Measurements from ENCODE around the gene PTPRE.

Gene PTPRE

DNA sequence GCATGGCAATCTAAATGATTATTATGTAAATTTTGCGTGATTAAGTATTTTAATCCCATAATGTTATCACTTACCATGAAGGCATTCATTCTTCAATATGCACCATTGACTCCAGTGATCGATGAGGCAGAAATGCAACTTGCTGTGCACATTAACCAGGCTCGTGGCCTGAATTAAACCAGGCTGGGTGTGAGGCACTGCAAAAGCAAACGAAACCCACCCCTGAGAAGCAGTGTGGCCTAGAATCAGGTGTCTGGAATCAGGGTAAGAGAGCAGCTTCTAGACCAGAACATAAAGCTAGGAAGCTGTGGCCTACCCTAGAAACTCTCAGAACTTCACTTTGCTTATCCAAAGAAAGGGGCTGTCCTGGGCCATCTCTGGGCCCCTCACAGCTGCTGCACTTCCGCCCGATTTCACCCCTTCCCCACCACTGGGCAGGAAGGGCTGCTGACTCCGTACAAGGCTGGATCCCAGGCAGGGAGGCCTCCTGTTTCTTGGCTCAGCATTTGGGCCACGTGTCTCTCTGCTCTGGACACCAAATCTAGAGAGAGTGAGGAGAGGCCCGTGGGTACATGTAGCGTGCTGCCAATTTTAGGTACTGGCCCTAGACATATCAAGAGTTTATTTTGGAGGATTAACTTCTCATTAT, 4.4 kb downstream of the PTPRE start:
- no peak for TF ChIP-seq POLR2AphosphoS5 (IDR thresholded peaks at IDR 0.05; ENCODE audit: low read depth, low read length)
- no peak for TF ChIP-seq TAF1 (IDR thresholded peaks at IDR 0.05; ENCODE audit: low read depth, low read length)
- no peak for TF ChIP-seq PAX5 (IDR thresholded peaks at IDR 0.05; ENCODE audit: insufficient read depth, low read length, severe bottlenecking)
- no peak for TF ChIP-seq POLR2A (IDR thresholded peaks at IDR 0.05; ENCODE audit: low read depth, low read length)
- TF ChIP-seq POU2F2 (IDR thresholded peaks at IDR 0.05; ENCODE audit: low read depth, low read length), result no peak
- no peak for TF ChIP-seq SPI1 (IDR thresholded peaks at IDR 0.05; ENCODE audit: low read depth, low read length)
- DNase-seq (ENCODE audit: insufficient read length, low spot score), result no peak
- FAIRE-seq, result no peak

GRCh38 chr10:127911867-127912257, 5.0 kb downstream of the PTPRE start:
- FAIRE-seq (no peak), DNase-seq (ENCODE audit: insufficient read length, low spot score) (no peak)
- TF ChIP-seq PAX5 (IDR thresholded peaks at IDR 0.05; ENCODE audit: insufficient read depth, low read length, severe bottlenecking) (no peak), SPI1 (IDR thresholded peaks at IDR 0.05; ENCODE audit: low read depth, low read length) (no peak), POU2F2 (IDR thresholded peaks at IDR 0.05; ENCODE audit: low read depth, low read length) (no peak), POLR2AphosphoS5 (IDR thresholded peaks at IDR 0.05; ENCODE audit: low read depth, low read length) (no peak), POLR2A (IDR thresholded peaks at IDR 0.05; ENCODE audit: low read depth, low read length) (no peak), TAF1 (IDR thresholded peaks at IDR 0.05; ENCODE audit: low read depth, low read length) (no peak)

DNA sequence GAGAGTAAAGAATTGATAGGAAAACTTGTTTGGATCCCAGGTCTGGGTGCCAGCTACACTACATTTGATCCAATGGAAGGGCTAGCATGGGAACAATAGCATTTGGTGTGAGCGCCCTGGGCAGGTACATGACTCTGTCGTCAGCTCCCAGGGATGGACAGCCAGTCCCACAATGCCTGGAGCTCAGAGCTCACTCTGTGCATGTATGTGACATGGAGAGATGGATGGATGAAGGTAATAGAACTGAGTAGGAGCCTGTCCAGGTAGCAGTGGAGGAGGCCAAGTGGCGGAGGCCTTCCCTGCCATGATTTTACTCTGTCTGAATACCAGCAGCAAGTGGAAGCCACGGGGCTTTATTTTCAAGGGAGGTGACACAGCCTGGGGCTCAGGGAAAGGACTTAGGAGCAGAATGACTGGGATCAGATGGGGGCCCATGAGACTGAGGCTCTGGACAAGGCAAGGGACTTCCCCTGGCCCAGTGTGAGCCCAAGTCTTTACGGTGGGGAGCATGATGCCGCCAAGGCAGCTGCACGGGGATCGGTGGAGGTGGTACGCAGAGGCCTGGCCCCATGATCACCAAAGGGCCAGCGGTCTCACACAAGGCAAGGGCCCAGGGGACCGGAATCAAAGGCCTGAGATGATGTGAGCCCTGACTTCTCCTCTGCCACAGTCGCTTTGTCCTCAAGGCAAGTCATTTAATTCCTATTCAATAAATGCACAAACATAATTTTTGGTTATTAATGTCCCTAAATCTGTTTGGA, 5.9 kb downstream of the PTPRE start:
- FAIRE-seq (no peak), DNase-seq (ENCODE audit: insufficient read length, low spot score) (no peak)
- no peak for TF ChIP-seq SPI1 (IDR thresholded peaks at IDR 0.05; ENCODE audit: low read depth, low read length)
- TF ChIP-seq PAX5 (IDR thresholded peaks at IDR 0.05; ENCODE audit: insufficient read depth, low read length, severe bottlenecking), result no peak
- TF ChIP-seq POU2F2 (IDR thresholded peaks at IDR 0.05; ENCODE audit: low read depth, low read length), result no peak
- no peak for TF ChIP-seq TAF1 (IDR thresholded peaks at IDR 0.05; ENCODE audit: low read depth, low read length)
- TF ChIP-seq POLR2AphosphoS5 (IDR thresholded peaks at IDR 0.05; ENCODE audit: low read depth, low read length), result no peak
- no peak for TF ChIP-seq POLR2A (IDR thresholded peaks at IDR 0.05; ENCODE audit: low read depth, low read length)

- DNase-seq (ENCODE audit: insufficient read length, low spot score) (no peak), FAIRE-seq (no peak)
- TF ChIP-seq SPI1 (IDR thresholded peaks at IDR 0.05; ENCODE audit: low read depth, low read length) (no peak), TAF1 (IDR thresholded peaks at IDR 0.05; ENCODE audit: low read depth, low read length) (no peak), PAX5 (IDR thresholded peaks at IDR 0.05; ENCODE audit: insufficient read depth, low read length, severe bottlenecking) (no peak), POU2F2 (IDR thresholded peaks at IDR 0.05; ENCODE audit: low read depth, low read length) (no peak), POLR2A (IDR thresholded peaks at IDR 0.05; ENCODE audit: low read depth, low read length) (no peak), POLR2AphosphoS5 (IDR thresholded peaks at IDR 0.05; ENCODE audit: low read depth, low read length) (no peak)
These were observed 6.5 kb downstream of the PTPRE start for GRCh38 chr10:127913368-127913759.

- FAIRE-seq (no peak), DNase-seq (ENCODE audit: insufficient read length, low spot score) (no peak)
- no peak for TF ChIP-seq POLR2A (IDR thresholded peaks at IDR 0.05; ENCODE audit: low read depth, low read length)
- no peak for TF ChIP-seq PAX5 (IDR thresholded peaks at IDR 0.05; ENCODE audit: insufficient read depth, low read length, severe bottlenecking)
- TF ChIP-seq POLR2AphosphoS5 (IDR thresholded peaks at IDR 0.05; ENCODE audit: low read depth, low read length), result no peak
- no peak for TF ChIP-seq SPI1 (IDR thresholded peaks at IDR 0.05; ENCODE audit: low read depth, low read length)
- no peak for TF ChIP-seq POU2F2 (IDR thresholded peaks at IDR 0.05; ENCODE audit: low read depth, low read length)
- TF ChIP-seq TAF1 (IDR thresholded peaks at IDR 0.05; ENCODE audit: low read depth, low read length), result no peak
These were observed 8.4 kb downstream of the PTPRE start for GRCh38 chr10:127915324-127915723.

DNA sequence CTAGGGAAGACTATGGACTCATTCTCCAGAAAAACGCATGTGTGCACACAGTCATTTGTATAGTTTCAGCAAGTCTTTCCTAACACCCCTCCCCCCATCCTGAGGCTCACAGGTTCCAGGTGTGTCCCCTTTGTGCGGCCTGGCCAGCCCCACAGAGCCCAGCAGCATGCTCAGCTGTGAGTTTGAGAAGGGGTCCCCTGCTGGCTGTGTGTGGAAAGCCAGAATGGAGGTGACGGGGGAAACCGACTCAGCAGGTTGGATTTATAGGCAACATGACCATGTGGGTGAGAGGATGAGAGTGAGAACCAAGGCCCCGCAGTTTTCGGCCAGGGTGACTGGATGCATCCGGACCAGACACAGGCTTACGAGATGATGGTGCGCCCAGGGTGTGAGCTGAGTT, 9.9 kb downstream of the PTPRE start:
- TF ChIP-seq POU2F2 (IDR thresholded peaks at IDR 0.05; ENCODE audit: low read depth, low read length), result no peak
- no peak for TF ChIP-seq TAF1 (IDR thresholded peaks at IDR 0.05; ENCODE audit: low read depth, low read length)
- TF ChIP-seq PAX5 (IDR thresholded peaks at IDR 0.05; ENCODE audit: insufficient read depth, low read length, severe bottlenecking), result no peak
- no peak for TF ChIP-seq POLR2AphosphoS5 (IDR thresholded peaks at IDR 0.05; ENCODE audit: low read depth, low read length)
- TF ChIP-seq SPI1 (IDR thresholded peaks at IDR 0.05; ENCODE audit: low read depth, low read length), result no peak
- TF ChIP-seq POLR2A (IDR thresholded peaks at IDR 0.05; ENCODE audit: low read depth, low read length), result no peak
- FAIRE-seq (no peak), DNase-seq (ENCODE audit: insufficient read length, low spot score) (no peak)

- FAIRE-seq (no peak), DNase-seq (ENCODE audit: insufficient read length, low spot score) (no peak)
- no peak for TF ChIP-seq POLR2A (IDR thresholded peaks at IDR 0.05; ENCODE audit: low read depth, low read length)
- TF ChIP-seq TAF1 (IDR thresholded peaks at IDR 0.05; ENCODE audit: low read depth, low read length), result no peak
- TF ChIP-seq POLR2AphosphoS5 (IDR thresholded peaks at IDR 0.05; ENCODE audit: low read depth, low read length), result no peak
- TF ChIP-seq SPI1 (IDR thresholded peaks at IDR 0.05; ENCODE audit: low read depth, low read length), result no peak
- no peak for TF ChIP-seq PAX5 (IDR thresholded peaks at IDR 0.05; ENCODE audit: insufficient read depth, low read length, severe bottlenecking)
- no peak for TF ChIP-seq POU2F2 (IDR thresholded peaks at IDR 0.05; ENCODE audit: low read depth, low read length)
These were observed 11.7 kb downstream of the PTPRE start for GRCh38 chr10:127918572-127918971.

DNA sequence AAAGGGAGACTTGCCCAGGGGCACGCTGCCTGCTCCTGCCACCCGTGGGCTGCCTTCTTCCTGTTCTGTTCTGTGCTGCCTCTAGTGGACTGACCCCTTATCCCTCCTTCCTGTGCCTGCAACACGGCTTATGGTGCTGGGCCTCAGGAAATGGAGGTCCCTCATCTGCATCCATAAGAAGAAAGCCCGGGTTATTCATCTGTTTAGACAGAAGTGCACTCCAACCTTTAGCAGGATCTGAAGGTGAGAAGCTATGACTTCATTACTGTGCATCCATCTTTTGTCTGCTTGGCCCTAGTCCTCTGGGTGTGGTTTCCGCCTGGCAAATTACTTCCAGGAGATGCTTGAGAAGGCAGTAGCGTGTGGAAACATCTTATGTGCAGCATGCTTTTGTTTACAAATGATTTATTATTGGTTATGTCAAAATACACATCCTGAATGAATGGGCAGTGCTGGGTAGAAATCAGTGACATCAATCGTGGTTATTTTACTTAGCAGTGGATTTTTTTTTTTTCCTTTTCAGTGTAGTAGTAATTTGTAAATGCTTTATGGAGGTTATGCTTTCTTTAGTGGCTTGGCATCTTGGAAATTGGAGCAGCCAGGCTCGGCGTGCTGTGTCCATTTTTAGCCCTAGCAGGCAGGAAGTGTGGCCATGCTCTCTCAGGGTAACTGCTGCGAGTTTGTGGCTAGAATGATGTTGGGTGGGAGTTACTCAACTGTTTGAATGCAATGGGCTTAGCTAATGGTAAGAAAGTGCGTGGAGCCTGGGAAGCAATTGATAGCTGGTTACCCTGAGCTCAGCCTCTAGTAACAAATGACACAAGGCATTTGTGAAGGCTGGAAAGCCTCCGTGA, 12.7 kb downstream of the PTPRE start:
- FAIRE-seq (no peak), DNase-seq (ENCODE audit: insufficient read length, low spot score) (no peak)
- no peak for TF ChIP-seq POU2F2 (IDR thresholded peaks at IDR 0.05; ENCODE audit: low read depth, low read length)
- TF ChIP-seq SPI1 (IDR thresholded peaks at IDR 0.05; ENCODE audit: low read depth, low read length), result no peak
- TF ChIP-seq TAF1 (IDR thresholded peaks at IDR 0.05; ENCODE audit: low read depth, low read length), result no peak
- TF ChIP-seq POLR2A (IDR thresholded peaks at IDR 0.05; ENCODE audit: low read depth, low read length), result no peak
- no peak for TF ChIP-seq PAX5 (IDR thresholded peaks at IDR 0.05; ENCODE audit: insufficient read depth, low read length, severe bottlenecking)
- TF ChIP-seq POLR2AphosphoS5 (IDR thresholded peaks at IDR 0.05; ENCODE audit: low read depth, low read length), result no peak
